Kidney (tissue), 14 donors: ENCODE measurements around the gene FAM171A1. TPM values are rescaled to one million over a fixed set of nuclear protein-coding genes. Genes with fewer than 3 reads are reported as not detected.
"Not testable (repeated sequence)": the region's sequence is repeated elsewhere in the genome, so short reads cannot be mapped to it uniquely, and the experiment has no call there.

ENCODE experiments used
- DNase-seq, 5 donors: peaks; one replicate each; pipeline ENCODE4 v3.0.0-alpha.2; 2013 to 2020
- FAIRE-seq: peaks from 2 replicates; lab custom pipeline; 2012; peaks lifted over from hg19 to GRCh38; lab: Jason Lieb, UNC
- H3K27ac ChIP-seq, 2 donors: one replicate each; pipeline ENCODE4 v1.7.0; 2013; ENCODE audit warnings: low read depth in 2 of 2, low read length in 2 of 2, inconsistent platforms in 1 of 2
- H3K27me3 ChIP-seq: one replicate; pipeline ENCODE4 v1.7.1; 2013; ENCODE audit warnings: low read length, inconsistent platforms; ENCODE audit not compliant: control insufficient read depth, insufficient read depth
- H3K36me3 ChIP-seq, 3 donors: one replicate each; pipeline versions ENCODE4 v1.7.0 to v1.7.1; 2013; ENCODE audit warnings: low read length in 3 of 3, control low read depth in 1 of 3, inconsistent platforms in 1 of 3; ENCODE audit not compliant: insufficient read depth in 3 of 3, control insufficient read depth in 2 of 3
- H3K4me1 ChIP-seq, 3 donors: one replicate each; pipeline versions ENCODE4 v1.7.0 to v1.7.1; 2013; ENCODE audit warnings: low read length in 3 of 3, inconsistent platforms in 1 of 3, low read depth in 1 of 3; ENCODE audit not compliant: control insufficient read depth in 2 of 3, insufficient read depth in 2 of 3
- H3K4me3 ChIP-seq, 3 donors: one replicate each; pipeline versions ENCODE4 v1.7.0 to v1.8.1; 2013; ENCODE audit warnings: low read length in 3 of 3, control low read depth in 1 of 3, inconsistent platforms in 1 of 3
- H3K9ac ChIP-seq, 3 donors: one replicate each; pipeline versions ENCODE4 v1.7.0 to v1.7.1; 2013; ENCODE audit warnings: low read length in 3 of 3, control low read depth in 1 of 3, inconsistent platforms in 1 of 3
- H3K9me3 ChIP-seq, 3 donors: one replicate each; pipeline versions ENCODE4 v1.7.0 to v1.7.1; 2013; ENCODE audit warnings: low read length in 3 of 3, control low read depth in 1 of 3, inconsistent platforms in 1 of 3; ENCODE audit not compliant: control insufficient read depth in 2 of 3, insufficient read depth in 1 of 3
- CTCF ChIP-seq: IDR thresholded peaks from 3 replicates; pipeline ENCODE4 v1.5.1; 2012; ENCODE audit warnings: mild to moderate bottlenecking, moderate library complexity, borderline replicate concordance; ENCODE audit not compliant: insufficient read depth; ENCODE audit errors: extremely low read depth
- intact Hi-C: fragments of 100-400 bp; cut with DNase I; formaldehyde crosslinking; loops from one replicate; pipeline ENCODE4 v1.11.1; 2022
- polyA plus RNA-seq: library from polyadenylated mRNA; stranded (reverse); fragments of 350-450 nt; fragmentation: Illumina TruSeq; extraction: RNeasy Lipid Tissue Mini Kit (QIAGEN cat#74804); gene quantifications from one replicate; pipeline ENCODE4 v1.2.3, GENCODE V29; 2014; ENCODE audit warnings: low read depth, low replicate concordance; ENCODE audit not compliant: insufficient read depth
- total RNA-seq: library from RNA; stranded (reverse); fragmentation: NEBNext Ultra II Directional; extraction: Animal tissue kit (Norgen Biotek cat#: 25700); gene quantifications from one replicate; pipeline ENCODE4 v1.2.1, GENCODE V29; 2021
- donor health status: control.
- donor health status: control.
- donor health status: control.
- donor health status: control.
- donor health status: control.
- donor health status: DM: yes; HTN: yes; CAD: no.
- donor health status: Normal renal cell carcinoma (clear cell type).

FAM171A1 gene
- total and polyA plus RNA-seq, 2 donors from 2014 or later = 30.4 to 53.0 TPM

- Histone ChIP-seq H3K9me3 (no peaks in the 10 kb centered on the region), H3K27me3 (no peaks in the 10 kb centered on the region), H3K9ac (no peak overlapping the region), H3K4me1 (no peaks in the 10 kb centered on the region), H3K27ac (no peak overlapping the region), H3K4me3 (no peak overlapping the region), H3K36me3 (no peaks in the 10 kb centered on the region)
- no peak for TF ChIP-seq CTCF
- no peak for DNase-seq
- intact Hi-C loops = no loop called here
- FAIRE-seq = no peak
Observed at GRCh38 chr10:15416034-15416433, 44.9 kb upstream of the FAM171A1 start.

GRCh38 chr10:15411010-15411409, 39.9 kb upstream of the FAM171A1 start:
- no peaks in the 10 kb centered on the region for H3K4me1 ChIP-seq
- FAIRE-seq = no peak
- no peaks in the 10 kb centered on the region for H3K9me3 ChIP-seq
- H3K36me3 ChIP-seq = no peaks in the 10 kb centered on the region
- no peak overlapping the region for H3K4me3 ChIP-seq
- intact Hi-C loops = no loop called here
- no peak overlapping the region for H3K27ac ChIP-seq
- no peak for TF ChIP-seq CTCF
- no peaks in the 10 kb centered on the region for H3K27me3 ChIP-seq
- DNase-seq = no peak
- H3K9ac ChIP-seq = no peak overlapping the region

GRCh38 chr10:15409350-15409749, 38.3 kb upstream of the FAM171A1 start:
- H3K4me3 ChIP-seq, H3K36me3 ChIP-seq, H3K4me1 ChIP-seq, H3K27ac ChIP-seq, H3K9ac ChIP-seq, FAIRE-seq, DNase-seq, intact Hi-C loops, H3K27me3 ChIP-seq, H3K9me3 ChIP-seq: not testable (repeated sequence)

- H3K9ac ChIP-seq = no peak overlapping the region
- intact Hi-C loops = no loop called here
- no peaks in the 10 kb centered on the region for H3K27me3 ChIP-seq
- H3K27ac ChIP-seq = no peak overlapping the region
- H3K4me1 ChIP-seq = no peaks in the 10 kb centered on the region
- H3K9me3 ChIP-seq = no peaks in the 10 kb centered on the region
- no peak for FAIRE-seq
- TF ChIP-seq CTCF = no peak
- H3K36me3 ChIP-seq = no peaks in the 10 kb centered on the region
- no peak for DNase-seq
- H3K4me3 ChIP-seq = no peak overlapping the region
Observed at GRCh38 chr10:15408557-15408956, 37.5 kb upstream of the FAM171A1 start.
